GM23338 (cell line): Measurements from ENCODE around the gene TMEM134. TPM values are rescaled to one million over a fixed set of nuclear protein-coding genes. Genes with fewer than 3 reads are reported as not detected.

Experiments used
- ATAC-seq: fragments of 200-7000 bp; cut with Tn5 transposase; 3 replicates; pipeline ENCODE4 v1.9.1; 2020
- DNase-seq: peaks from one replicate; pipeline ENCODE4 v3.0.0-alpha.2; 2015; ENCODE audit warnings: low spot score
- H2AFZ ChIP-seq: fragments of 200-600 bp; sonication (generic); 2 replicates; pipeline ENCODE4 v1.8.0; 2016; ENCODE audit warnings: antibody characterized with exemption, mild to moderate bottlenecking, moderate library complexity
- H3F3A ChIP-seq: fragments of 200-600 bp; sonication (generic); replicated peaks from 2 replicates; pipeline ENCODE4 v1.8.0; 2017; ENCODE audit warnings: antibody characterized with exemption, mixed run types, low read depth
- H3K27ac ChIP-seq: fragments of 200-600 bp; sonication (generic); 2 replicates; pipeline ENCODE4 v1.6.1; 2016; ENCODE audit warnings: low read depth
- H3K27me3 ChIP-seq: fragments of 200-600 bp; sonication (generic); 2 replicates; pipeline ENCODE4 v1.8.0; 2016; ENCODE audit warnings: mild to moderate bottlenecking, mixed run types, moderate library complexity; ENCODE audit not compliant: insufficient read depth
- H3K36me3 ChIP-seq: fragments of 200-600 bp; sonication (generic); 2 replicates; pipeline ENCODE4 v1.8.0; 2016; ENCODE audit warnings: mild to moderate bottlenecking; ENCODE audit not compliant: insufficient read depth
- H3K4me1 ChIP-seq: fragments of 200-600 bp; sonication (generic); 2 replicates; pipeline ENCODE4 v1.8.0; 2016; ENCODE audit warnings: mild to moderate bottlenecking, moderate library complexity; ENCODE audit not compliant: insufficient read depth
- H3K4me2 ChIP-seq: fragments of 200-600 bp; sonication (generic); 2 replicates; pipeline ENCODE4 v1.7.1; 2017; ENCODE audit warnings: mixed run types
- H3K4me3 ChIP-seq: fragments of 200-600 bp; sonication (generic); 2 replicates; pipeline ENCODE4 v1.6.1; 2016; ENCODE audit warnings: mixed run types
- H3K79me2 ChIP-seq: fragments of 200-600 bp; sonication (generic); replicated peaks from 2 replicates; pipeline ENCODE4 v1.8.0; 2017; ENCODE audit warnings: mild to moderate bottlenecking; ENCODE audit not compliant: insufficient read depth
- H3K9me2 ChIP-seq: fragments of 200-600 bp; sonication (generic); 2 replicates; pipeline ENCODE4 v1.8.0; 2017; ENCODE audit not compliant: insufficient read depth
- H4K20me1 ChIP-seq: fragments of 200-600 bp; sonication (generic); replicated peaks from 2 replicates; pipeline ENCODE4 v1.8.0; 2017; ENCODE audit warnings: mild to moderate bottlenecking; ENCODE audit not compliant: insufficient read depth
- H3K27ac Mint-ChIP-seq: 2 replicates; pipeline ENCODE4 v1.8.0; 2020; ENCODE audit warnings: inconsistent platforms, mild to moderate bottlenecking, moderate library complexity, mixed read lengths
- H3K27me3 Mint-ChIP-seq: 3 replicates; pipeline ENCODE4 v1.8.0; 2022; ENCODE audit warnings: low read depth, mild to moderate bottlenecking, moderate library complexity, mixed read lengths, inconsistent platforms; ENCODE audit not compliant: insufficient read depth, poor library complexity
- H3K36me3 Mint-ChIP-seq: 3 replicates; pipeline ENCODE4 v1.8.0; 2021; ENCODE audit warnings: low read depth, mild to moderate bottlenecking, inconsistent platforms, moderate library complexity, mixed read lengths
- H3K4me1 Mint-ChIP-seq: 3 replicates; pipeline ENCODE4 v1.8.0; 2020; ENCODE audit warnings: mild to moderate bottlenecking, inconsistent platforms, mixed read lengths
- H3K4me3 Mint-ChIP-seq: 3 replicates; pipeline ENCODE4 v1.8.0; 2021; ENCODE audit warnings: moderate library complexity, mild to moderate bottlenecking, inconsistent platforms, mixed read lengths
- H3K9me3 Mint-ChIP-seq: 3 replicates; pipeline ENCODE4 v1.8.0; 2020; ENCODE audit warnings: moderate library complexity, mild to moderate bottlenecking, inconsistent platforms, mixed read lengths
- CREB1 ChIP-seq: fragments of 250-450 bp; sonication (Bioruptor Pico); IDR thresholded peaks from 2 replicates; pipeline ENCODE4 v1.5.0; 2020; ENCODE audit warnings: low read depth, mild to moderate bottlenecking, moderate library complexity
- CTCF ChIP-seq, 2 experiments: fragments of 200-600 bp in 1 of 2; sonication (generic) in 1 of 2; conservative IDR thresholded peaks; 2 replicates each; pipeline versions ENCODE4 v1.5.1 to v1.6.1; 2016 to 2017; ENCODE audit warnings: antibody characterized with exemption in 2 of 2, low read depth in 2 of 2, mild to moderate bottlenecking in 2 of 2, moderate library complexity in 1 of 2
- ETS1 ChIP-seq: IDR thresholded peaks from 2 replicates; pipeline ENCODE4 v1.6.1; 2016; ENCODE audit warnings: antibody characterized with exemption
- EZH2 ChIP-seq: fragments of 200-600 bp; sonication (generic); IDR thresholded peaks from one replicate; pipeline ENCODE4 v1.8.0; 2017; ENCODE audit warnings: antibody characterized with exemption, mild to moderate bottlenecking, low read depth; ENCODE audit not compliant: unreplicated experiment
- EZH2phosphoT487 ChIP-seq: fragments of 200-600 bp; sonication (generic); IDR thresholded peaks from one replicate; pipeline ENCODE4 v1.8.1; 2018; ENCODE audit warnings: antibody characterized with exemption; ENCODE audit not compliant: unreplicated experiment
- JUNB ChIP-seq: IDR thresholded peaks from one replicate; pipeline ENCODE4 v1.6.1; 2016; ENCODE audit warnings: antibody characterized with exemption; ENCODE audit not compliant: unreplicated experiment
- NANOG ChIP-seq: IDR thresholded peaks from 2 replicates; pipeline ENCODE4 v1.6.1; 2016; ENCODE audit warnings: antibody characterized with exemption, borderline replicate concordance
- POLR2AphosphoS5 ChIP-seq: IDR thresholded peaks from 2 replicates; pipeline ENCODE4 v1.6.1; 2016; ENCODE audit warnings: antibody characterized with exemption, low read depth
- REST ChIP-seq: IDR thresholded peaks from one replicate; pipeline ENCODE4 v1.6.1; 2018; ENCODE audit warnings: antibody characterized with exemption; ENCODE audit not compliant: unreplicated experiment
- STAT1 ChIP-seq: IDR thresholded peaks from one replicate; pipeline ENCODE4 v1.6.1; 2016; ENCODE audit warnings: antibody characterized with exemption; ENCODE audit not compliant: unreplicated experiment
- ZNF114 ChIP-seq: fragments of 250-450 bp; sonication (Bioruptor Pico); IDR thresholded peaks from 2 replicates; pipeline ENCODE4 v1.5.0; 2020; ENCODE audit warnings: mild to moderate bottlenecking, moderate library complexity
- ZNF331 ChIP-seq: fragments of 250-450 bp; sonication (Bioruptor Pico); IDR thresholded peaks from 2 replicates; pipeline ENCODE4 v1.5.0; 2020; ENCODE audit warnings: low read depth, mild to moderate bottlenecking, moderate library complexity
- ZNF462 ChIP-seq: fragments of 250-450 bp; sonication (Bioruptor Pico); IDR thresholded peaks from 2 replicates; pipeline ENCODE4 v1.5.0; 2020; ENCODE audit warnings: mild to moderate bottlenecking, moderate library complexity
- polyA plus RNA-seq: library from polyadenylated mRNA; unstranded; fragments of >200 nt; fragmentation: Nextera tagmentation; extraction: Ambion mirVana; gene quantifications from 2 replicates; pipeline ENCODE4 v1.2.1, GENCODE V29; 2016
- total RNA-seq: library from RNA; depleted of rRNA; stranded (reverse); fragments of >200 nt; shearing (Covaris generic); gene quantifications from 2 replicates; pipeline ENCODE4 v1.2.3, GENCODE V29; 2014

TMEM134 gene
- total and polyA plus RNA-seq, 2 experiments from 2014 or later: 61.4 to 69.2 TPM

GRCh38 chr11:67413266-67413849 is 55.7 kb downstream of the TMEM134 start:
- peaks cover 15% of the 10 kb centered on the region; the same call in 1 of the 2 replicates for H3K4me1 ChIP-seq
- no peak overlapping the region for H3K4me2 ChIP-seq
- TF ChIP-seq STAT1 (no peak), JUNB (no peak), EZH2phosphoT487 (no peak), ETS1 (no peak), NANOG (no peak), ZNF331 (no peak), REST (no peak), POLR2AphosphoS5 (no peak), ZNF114 (CRISPR knock-in tag) (no peak), EZH2 (no peak), CTCF (conservative IDR thresholded peaks at IDR 0.05; ENCODE audit: low read depth in 2 of 2) (no peak), ZNF462 (CRISPR knock-in tag) (no peak), CREB1 (no peak)
- no peak overlapping the region for H3K27ac ChIP-seq
- H3F3A ChIP-seq: no peaks in the 10 kb centered on the region
- H3K27me3 Mint-ChIP-seq: peaks cover 25% of the 10 kb centered on the region
- no peak overlapping the region for H3K4me3 ChIP-seq
- H3K27ac Mint-ChIP-seq: no peak overlapping the region; the same call in 1 of the 2 replicates
- H3K27me3 ChIP-seq: peaks cover 11% of the 10 kb centered on the region; the same call in 1 of the 2 replicates
- H4K20me1 ChIP-seq: no peaks in the 10 kb centered on the region
- no peaks in the 10 kb centered on the region for H3K36me3 ChIP-seq
- no peaks in the 10 kb centered on the region for H3K9me2 ChIP-seq
- no peak for DNase-seq
- no peak overlapping the region for H2AFZ ChIP-seq
- ATAC-seq: no peak
- no peaks in the 10 kb centered on the region for H3K36me3 Mint-ChIP-seq
- no peaks in the 10 kb centered on the region for H3K9me3 Mint-ChIP-seq
- no peaks in the 10 kb centered on the region for H3K79me2 ChIP-seq
- H3K4me1 Mint-ChIP-seq: peaks cover 26% of the 10 kb centered on the region
- H3K4me3 Mint-ChIP-seq: no peak overlapping the region
